ENCODE data around the gene EXTL1.

EXTL1 gene

DNA sequence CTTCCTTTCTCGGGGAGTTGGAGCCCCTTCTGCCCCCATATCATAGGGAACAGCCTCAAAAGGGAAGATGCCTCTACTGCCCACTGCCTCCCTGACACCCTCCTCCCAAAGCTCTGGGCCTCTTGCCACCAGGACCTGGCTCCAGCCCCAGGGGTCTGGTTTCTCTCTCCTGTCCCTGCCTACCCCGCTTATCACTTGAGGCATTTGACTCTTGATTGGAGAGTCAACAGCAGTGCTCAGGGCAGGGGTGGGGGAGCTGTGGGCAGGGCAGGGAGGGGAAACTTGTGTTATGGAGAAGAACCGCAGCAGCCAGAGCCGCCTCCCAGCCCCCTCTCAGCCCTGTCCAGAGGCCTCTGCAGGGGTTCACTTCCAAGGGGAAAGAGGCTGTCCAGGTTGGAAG, 45.3 kb downstream of the EXTL1 start:
- Histone ChIP-seq H3K27me3 (ENCODE audit: control insufficient read depth in 3 of 3, insufficient read depth in 3 of 3, low read depth in 1 of 3, low read length in 3 of 3) (peaks cover 0 to 50% (median 0%) of the 10 kb centered on the region in 3 experiments), H2AFZ (ENCODE audit: low read length) (no peak overlapping the region), H3K79me1 (ENCODE audit: low read depth, low read length) (no peaks in the 10 kb centered on the region), H3K27ac (replicated peaks; ENCODE audit: low read length) (no peak overlapping the region), H3K14ac (ENCODE audit: low read length) (no peak overlapping the region), H3K9ac (ENCODE audit: low read depth, low read length, poor library complexity) (no peak overlapping the region), H2BK5ac (ENCODE audit: low read length) (no peak overlapping the region), H3K4me3 (ENCODE audit: low read length in 2 of 2) (no peak overlapping the region), H3K4ac (ENCODE audit: low read length) (no peak overlapping the region), H3K9me3 (replicated peaks in 1 of 2; ENCODE audit: control insufficient read depth in 2 of 2, insufficient read depth in 1 of 2, low read depth in 1 of 2, low read length in 2 of 2) (no peaks in the 10 kb centered on the region), H3K4me2 (ENCODE audit: insufficient read depth, low read length, poor library complexity, severe bottlenecking) (no peak overlapping the region), H2AK5ac (ENCODE audit: low read depth, low read length) (no peak overlapping the region), H3K23ac (ENCODE audit: low read depth, low read length, poor library complexity) (peak overlapping the region; percentile 25), H3K36me3 (replicated peaks in 1 of 2; ENCODE audit: control insufficient read depth in 2 of 2, insufficient read depth in 2 of 2, low read length in 2 of 2) (no peaks in the 10 kb centered on the region), H2BK15ac (ENCODE audit: low read length) (no peak overlapping the region), H4K8ac (ENCODE audit: low read depth, low read length) (no peak overlapping the region), H2BK120ac (ENCODE audit: low read depth, low read length) (no peak overlapping the region), H4K91ac (ENCODE audit: low read depth, low read length, poor library complexity) (no peak overlapping the region), H3K4me1 (ENCODE audit: control insufficient read depth in 2 of 2, insufficient read depth in 1 of 2, low read depth in 1 of 2, low read length in 2 of 2) (no peaks in the 10 kb centered on the region), H2BK12ac (ENCODE audit: low read length) (no peak overlapping the region), H3K18ac (ENCODE audit: low read length) (no peak overlapping the region)
- WGBS, 2 donors (ENCODE audit: extremely low coverage in 2 of 2, insufficient read length in 2 of 2, insufficient replicate concordance in 1 of 2) = no CpG with 5 or more reads among the region's 4 CpGs
- DNase-seq (ENCODE audit: low spot score) = no peak

DNA sequence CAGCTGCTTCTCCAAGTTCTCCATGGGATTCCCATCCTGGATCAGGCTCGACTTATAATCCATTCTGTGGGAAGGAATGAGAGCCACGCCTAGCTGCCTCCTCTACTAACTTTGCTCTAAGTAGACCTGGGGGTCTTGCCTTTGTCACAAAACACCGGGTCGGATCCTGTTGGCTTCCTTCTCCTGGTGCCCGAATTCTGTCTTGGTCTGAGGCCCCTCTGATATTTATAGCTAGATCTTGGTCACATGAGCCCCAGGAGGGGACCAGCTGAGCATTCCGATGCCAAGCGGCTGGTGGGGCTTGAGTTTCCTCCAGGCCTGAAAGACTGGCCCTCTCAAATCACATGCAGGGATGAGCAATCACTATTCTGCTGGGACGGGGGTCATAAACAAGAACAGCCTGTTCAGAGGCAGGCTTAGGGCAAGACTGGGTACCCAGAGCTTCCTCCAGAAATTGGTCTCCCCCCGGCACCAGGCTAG, 45.9 kb downstream of the EXTL1 start, which contains the start of gene TRIM63:
TSS of gene TRIM63 (minus strand) at position 199 of the 480 bp plus-strand sequence. CDS start at position 63, 136 bp downstream.
- Histone ChIP-seq H2AFZ (ENCODE audit: low read length) (no peak within 1 kb of the TSS), H2BK5ac (ENCODE audit: low read length) (no peak within 1 kb of the TSS), H2AK5ac (ENCODE audit: low read depth, low read length) (no peak within 1 kb of the TSS), H3K14ac (ENCODE audit: low read length) (no peak within 1 kb of the TSS), H3K4me1 (ENCODE audit: control insufficient read depth in 2 of 2, insufficient read depth in 1 of 2, low read depth in 1 of 2, low read length in 2 of 2) (no peaks in the 10 kb centered on the region), H3K9ac (ENCODE audit: low read depth, low read length, poor library complexity) (peak within 1 kb of the TSS; percentile 63), H2BK15ac (ENCODE audit: low read length) (no peak within 1 kb of the TSS), H3K4me2 (ENCODE audit: insufficient read depth, low read length, poor library complexity, severe bottlenecking) (no peak within 1 kb of the TSS), H3K9me3 (replicated peaks in 1 of 2; ENCODE audit: control insufficient read depth in 2 of 2, insufficient read depth in 1 of 2, low read depth in 1 of 2, low read length in 2 of 2) (no peaks in the 10 kb centered on the region), H3K18ac (ENCODE audit: low read length) (no peak within 1 kb of the TSS), H3K27ac (replicated peaks; ENCODE audit: low read length) (no peak within 1 kb of the TSS), H4K8ac (ENCODE audit: low read depth, low read length) (no peak within 1 kb of the TSS), H3K23ac (ENCODE audit: low read depth, low read length, poor library complexity) (peak within 1 kb of the TSS; percentile 25), H2BK12ac (ENCODE audit: low read length) (no peak within 1 kb of the TSS), H4K91ac (ENCODE audit: low read depth, low read length, poor library complexity) (no peak within 1 kb of the TSS), H3K4me3 (ENCODE audit: low read length in 2 of 2) (no peak within 1 kb of the TSS), H3K4ac (ENCODE audit: low read length) (no peak within 1 kb of the TSS), H3K27me3 (ENCODE audit: control insufficient read depth in 3 of 3, insufficient read depth in 3 of 3, low read depth in 1 of 3, low read length in 3 of 3) (peaks cover 0 to 52% (median 0%) of the 10 kb centered on the region in 3 experiments), H3K79me1 (ENCODE audit: low read depth, low read length) (no peaks in the 10 kb centered on the region), H3K36me3 (replicated peaks in 1 of 2; ENCODE audit: control insufficient read depth in 2 of 2, insufficient read depth in 2 of 2, low read length in 2 of 2) (no peaks in the 10 kb centered on the region), H2BK120ac (ENCODE audit: low read depth, low read length) (no peak within 1 kb of the TSS)
- no peak for DNase-seq (ENCODE audit: low spot score)
- no CpG with 5 or more reads among the region's 9 CpGs for WGBS, 2 donors (ENCODE audit: extremely low coverage in 2 of 2, insufficient read length in 2 of 2, insufficient replicate concordance in 1 of 2)

DNA sequence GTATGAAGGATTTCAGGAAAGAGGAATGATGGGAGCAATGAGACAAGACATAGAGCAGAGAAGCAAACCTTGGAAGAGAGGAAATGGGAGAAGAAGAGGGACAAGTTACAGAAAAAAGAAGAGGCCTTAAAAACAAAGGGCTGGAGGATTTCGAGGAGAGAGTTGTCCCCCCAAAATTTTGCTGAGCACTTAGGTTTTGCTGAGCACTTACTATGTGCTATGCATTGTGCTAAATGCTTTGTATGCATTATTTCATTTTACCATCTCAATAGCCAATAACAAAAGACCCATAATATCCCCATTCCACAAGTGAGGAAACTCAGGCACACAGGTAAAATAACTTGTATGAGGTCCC, 48.3 kb downstream of the EXTL1 start:
- Histone ChIP-seq H4K8ac (ENCODE audit: low read depth, low read length) (no peak overlapping the region), H3K4ac (ENCODE audit: low read length) (no peak overlapping the region), H2BK120ac (ENCODE audit: low read depth, low read length) (no peak overlapping the region), H3K14ac (ENCODE audit: low read length) (no peak overlapping the region), H2BK15ac (ENCODE audit: low read length) (no peak overlapping the region), H3K27me3 (ENCODE audit: control insufficient read depth in 3 of 3, insufficient read depth in 3 of 3, low read depth in 1 of 3, low read length in 3 of 3) (peaks cover 0 to 45% (median 0%) of the 10 kb centered on the region in 3 experiments), H2BK12ac (ENCODE audit: low read length) (no peak overlapping the region), H2AK5ac (ENCODE audit: low read depth, low read length) (no peak overlapping the region), H3K18ac (ENCODE audit: low read length) (no peak overlapping the region), H4K91ac (ENCODE audit: low read depth, low read length, poor library complexity) (no peak overlapping the region), H3K9me3 (replicated peaks in 1 of 2; ENCODE audit: control insufficient read depth in 2 of 2, insufficient read depth in 1 of 2, low read depth in 1 of 2, low read length in 2 of 2) (no peaks in the 10 kb centered on the region), H3K36me3 (replicated peaks in 1 of 2; ENCODE audit: control insufficient read depth in 2 of 2, insufficient read depth in 2 of 2, low read length in 2 of 2) (no peaks in the 10 kb centered on the region), H2AFZ (ENCODE audit: low read length) (no peak overlapping the region), H3K9ac (ENCODE audit: low read depth, low read length, poor library complexity) (no peak overlapping the region), H3K4me2 (ENCODE audit: insufficient read depth, low read length, poor library complexity, severe bottlenecking) (no peak overlapping the region), H3K23ac (ENCODE audit: low read depth, low read length, poor library complexity) (no peak overlapping the region), H3K27ac (replicated peaks; ENCODE audit: low read length) (no peak overlapping the region), H2BK5ac (ENCODE audit: low read length) (no peak overlapping the region), H3K4me3 (ENCODE audit: low read length in 2 of 2) (no peak overlapping the region), H3K79me1 (ENCODE audit: low read depth, low read length) (no peaks in the 10 kb centered on the region), H3K4me1 (ENCODE audit: control insufficient read depth in 2 of 2, insufficient read depth in 1 of 2, low read depth in 1 of 2, low read length in 2 of 2) (no peaks in the 10 kb centered on the region)
- DNase-seq (ENCODE audit: low spot score) = no peak
- WGBS, 2 donors (ENCODE audit: extremely low coverage in 2 of 2, insufficient read length in 2 of 2, insufficient replicate concordance in 1 of 2) = no CpG with 5 or more reads among the region's 1 CpG

DNA sequence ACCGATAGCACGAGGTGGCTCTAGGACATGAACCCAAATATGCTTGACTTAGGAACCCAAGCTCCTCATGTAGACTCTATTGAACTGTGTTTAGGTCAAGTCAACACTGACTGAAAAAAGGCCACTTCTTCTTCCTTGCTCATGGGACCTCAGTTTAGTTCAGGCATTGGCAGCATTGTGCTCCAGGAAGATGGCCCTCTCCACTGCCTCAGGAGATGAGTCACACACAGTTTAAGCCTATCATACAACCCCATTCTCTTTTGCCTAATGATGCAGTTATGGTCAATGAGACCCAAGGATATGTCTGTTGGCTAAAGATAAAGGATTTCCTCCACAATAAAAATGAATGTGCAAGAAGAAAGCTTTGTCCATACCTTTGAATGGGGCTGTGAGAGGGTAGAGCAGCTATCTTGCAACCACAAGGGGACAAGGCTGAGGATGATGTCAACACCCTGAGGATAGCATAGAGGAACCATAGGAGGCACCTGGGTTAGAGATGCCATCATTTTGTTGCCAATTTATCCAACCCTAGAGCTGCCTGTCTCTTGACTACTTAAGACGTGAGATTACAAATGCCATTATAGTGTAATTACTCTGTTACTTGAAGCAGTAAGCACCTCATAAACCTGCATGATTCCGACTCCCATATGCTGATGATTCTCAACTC, 48.9 kb downstream of the EXTL1 start:
- Histone ChIP-seq H3K9me3 (replicated peaks in 1 of 2; ENCODE audit: control insufficient read depth in 2 of 2, insufficient read depth in 1 of 2, low read depth in 1 of 2, low read length in 2 of 2) (no peaks in the 10 kb centered on the region), H3K27ac (replicated peaks; ENCODE audit: low read length) (no peak overlapping the region), H2AK5ac (ENCODE audit: low read depth, low read length) (no peak overlapping the region), H3K27me3 (ENCODE audit: control insufficient read depth in 3 of 3, insufficient read depth in 3 of 3, low read depth in 1 of 3, low read length in 3 of 3) (peaks cover 0 to 45% (median 0%) of the 10 kb centered on the region in 3 experiments), H2AFZ (ENCODE audit: low read length) (no peak overlapping the region), H2BK12ac (ENCODE audit: low read length) (no peak overlapping the region), H2BK120ac (ENCODE audit: low read depth, low read length) (no peak overlapping the region), H4K8ac (ENCODE audit: low read depth, low read length) (no peak overlapping the region), H2BK15ac (ENCODE audit: low read length) (no peak overlapping the region), H3K79me1 (ENCODE audit: low read depth, low read length) (no peaks in the 10 kb centered on the region), H3K18ac (ENCODE audit: low read length) (no peak overlapping the region), H3K4ac (ENCODE audit: low read length) (no peak overlapping the region), H3K36me3 (replicated peaks in 1 of 2; ENCODE audit: control insufficient read depth in 2 of 2, insufficient read depth in 2 of 2, low read length in 2 of 2) (no peaks in the 10 kb centered on the region), H3K4me3 (ENCODE audit: low read length in 2 of 2) (no peak overlapping the region), H4K91ac (ENCODE audit: low read depth, low read length, poor library complexity) (no peak overlapping the region), H3K23ac (ENCODE audit: low read depth, low read length, poor library complexity) (no peak overlapping the region), H3K4me2 (ENCODE audit: insufficient read depth, low read length, poor library complexity, severe bottlenecking) (no peak overlapping the region), H2BK5ac (ENCODE audit: low read length) (no peak overlapping the region), H3K9ac (ENCODE audit: low read depth, low read length, poor library complexity) (no peak overlapping the region), H3K14ac (ENCODE audit: low read length) (no peak overlapping the region), H3K4me1 (ENCODE audit: control insufficient read depth in 2 of 2, insufficient read depth in 1 of 2, low read depth in 1 of 2, low read length in 2 of 2) (no peaks in the 10 kb centered on the region)
- no CpG with 5 or more reads among the region's 4 CpGs for WGBS, 2 donors (ENCODE audit: extremely low coverage in 2 of 2, insufficient read length in 2 of 2, insufficient replicate concordance in 1 of 2)
- no peak for DNase-seq (ENCODE audit: low spot score)

All from neuronal stem cell (in vitro differentiated cells).